HG02970 (cell line): ENCODE measurements around the gene COL3A1.

Experiments
- ATAC-seq: cut with Tn5 transposase; IDR thresholded peaks from one replicate; pipeline ENCODE4 v1.9.1; 2021; ENCODE audit warnings: mild to moderate bottlenecking, moderate library complexity, moderate number of reproducible peaks; ENCODE audit not compliant: unreplicated experiment, low FRiP score

Gene COL3A1

GRCh38 chr2:188973641-188974040 lies 532 bp upstream of the COL3A1 start:
- ATAC-seq, result no peak

- no peak for ATAC-seq
These were observed 1.4 kb downstream of the COL3A1 start for GRCh38 chr2:188975497-188976102.

GRCh38 chr2:188976545-188977268 lies 2.5 kb downstream of the COL3A1 start:
- ATAC-seq, result no peak

GRCh38 chr2:188977317-188977716 lies 3.1 kb downstream of the COL3A1 start:
- ATAC-seq, result no peak

GRCh38 chr2:188978291-188979081 lies 4.3 kb downstream of the COL3A1 start:
- ATAC-seq, result peak; percentile 79

GRCh38 chr2:188979187-188980114 lies 5.3 kb downstream of the COL3A1 start:
- peak; percentile 14 for ATAC-seq

GRCh38 chr2:188983427-188984064 lies 9.4 kb downstream of the COL3A1 start:
- no peak for ATAC-seq

- no peak for ATAC-seq
These were observed 9.9 kb downstream of the COL3A1 start for GRCh38 chr2:188984065-188984491.

- no peak for ATAC-seq
These were observed 10.5 kb downstream of the COL3A1 start for GRCh38 chr2:188984680-188985079.

GRCh38 chr2:188986839-188987238 lies 12.7 kb downstream of the COL3A1 start:
- ATAC-seq, result no peak

- no peak for ATAC-seq
These were observed 19.1 kb downstream of the COL3A1 start for GRCh38 chr2:188993247-188993646.

GRCh38 chr2:188997263-188997662 lies 23.1 kb downstream of the COL3A1 start:
- no peak for ATAC-seq

GRCh38 chr2:189000221-189000620 lies 26.0 kb downstream of the COL3A1 start:
- no peak for ATAC-seq

- no peak for ATAC-seq
These were observed 27.9 kb downstream of the COL3A1 start for GRCh38 chr2:189002079-189002478.

- ATAC-seq, result no peak
These were observed 34.5 kb downstream of the COL3A1 start for GRCh38 chr2:189008555-189009262.

- no peak for ATAC-seq
These were observed 36.4 kb downstream of the COL3A1 start for GRCh38 chr2:189010536-189010935.

- no peak for ATAC-seq
These were observed 38.2 kb downstream of the COL3A1 start for GRCh38 chr2:189012351-189012750.

GRCh38 chr2:189013031-189013430 lies 38.9 kb downstream of the COL3A1 start:
- ATAC-seq, result no peak
